HG03521 (cell line): ENCODE data around the gene ADGRL3.
"Not testable (repeated sequence)": the region's sequence is repeated elsewhere in the genome, so short reads cannot be mapped to it uniquely, and the experiment has no call there.

ENCODE experiments used
- ATAC-seq: cut with Tn5 transposase; IDR thresholded peaks from one replicate; pipeline ENCODE4 v1.9.1; 2021; ENCODE audit warnings: mild to moderate bottlenecking, moderate library complexity; ENCODE audit not compliant: unreplicated experiment

The ADGRL3 gene

DNA sequence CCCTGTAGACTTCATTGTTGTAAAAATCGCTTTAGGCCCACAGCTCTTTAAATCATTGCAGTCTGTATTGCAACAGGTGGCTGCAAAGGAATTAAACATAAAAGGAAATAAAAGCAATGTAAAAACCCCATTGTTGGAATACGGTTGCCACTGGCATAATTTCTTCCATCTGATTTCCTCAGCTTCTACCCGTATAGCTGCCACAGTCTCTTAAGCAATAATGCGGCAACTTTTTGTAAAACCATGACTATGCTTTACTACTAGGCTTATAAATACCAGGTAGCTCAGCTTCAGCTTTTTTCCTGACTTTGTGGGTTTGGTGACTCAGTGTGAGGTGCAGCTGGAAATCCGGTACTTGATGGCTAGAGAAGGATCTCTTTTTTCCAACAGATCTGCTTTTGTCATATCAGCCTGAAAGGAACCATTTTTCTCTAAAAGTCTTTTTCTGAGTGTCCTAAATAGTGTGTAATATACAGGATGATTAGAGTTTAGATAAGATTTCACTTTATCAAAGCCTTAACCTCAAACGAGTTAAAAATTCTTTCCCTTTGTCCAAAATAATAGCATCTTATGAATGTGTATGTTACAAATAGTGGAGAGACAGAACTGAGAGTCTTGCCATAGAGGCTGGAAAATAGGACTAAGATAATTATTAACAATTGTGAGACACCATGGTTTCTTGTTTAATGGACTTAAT is 268.0 kb downstream of the ADGRL3 start:
- ATAC-seq, result no peak

- ATAC-seq, result no peak
Observed at GRCh38 chr4:61473306-61473705, 273.2 kb downstream of the ADGRL3 start.

DNA sequence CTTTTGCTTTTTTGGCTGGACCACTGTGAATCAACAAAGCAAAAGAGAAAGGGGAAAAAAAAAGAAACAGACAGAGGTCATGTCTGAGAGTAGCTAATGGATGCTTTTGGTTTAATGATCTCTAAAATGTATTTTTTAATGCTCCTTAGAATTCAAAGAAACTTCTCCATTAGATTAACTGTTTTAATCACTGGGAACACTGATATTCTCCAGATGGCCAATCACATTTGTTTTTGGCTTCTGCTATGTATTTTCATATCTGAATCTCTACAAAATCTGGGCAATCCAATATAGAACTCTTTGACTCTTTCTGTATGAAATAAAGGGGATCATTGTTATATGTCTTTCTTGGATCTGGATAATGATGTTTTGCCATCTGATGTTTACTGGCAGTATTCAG is 278.2 kb downstream of the ADGRL3 start:
- no peak for ATAC-seq

DNA sequence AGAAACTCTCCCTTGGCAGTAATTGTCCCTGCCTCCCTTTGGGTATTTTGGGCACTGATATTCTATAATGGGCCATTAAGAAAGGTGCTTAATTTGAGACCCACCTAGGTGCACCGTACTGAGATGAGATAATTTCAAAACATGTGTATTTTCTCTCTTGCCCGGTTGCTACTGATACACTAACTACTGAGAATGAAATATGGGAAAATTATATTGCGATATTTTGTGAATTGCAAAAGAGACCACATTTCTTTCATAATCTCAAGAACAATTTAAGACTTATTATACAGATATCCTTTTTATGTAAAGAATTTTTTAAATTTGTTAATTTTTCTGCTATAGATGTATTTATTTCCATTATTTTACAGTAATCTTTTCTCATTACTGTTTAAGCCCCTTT is 284.9 kb downstream of the ADGRL3 start:
- no peak for ATAC-seq

GRCh38 chr4:61489927-61490326 is 289.8 kb downstream of the ADGRL3 start:
- no peak for ATAC-seq

DNA sequence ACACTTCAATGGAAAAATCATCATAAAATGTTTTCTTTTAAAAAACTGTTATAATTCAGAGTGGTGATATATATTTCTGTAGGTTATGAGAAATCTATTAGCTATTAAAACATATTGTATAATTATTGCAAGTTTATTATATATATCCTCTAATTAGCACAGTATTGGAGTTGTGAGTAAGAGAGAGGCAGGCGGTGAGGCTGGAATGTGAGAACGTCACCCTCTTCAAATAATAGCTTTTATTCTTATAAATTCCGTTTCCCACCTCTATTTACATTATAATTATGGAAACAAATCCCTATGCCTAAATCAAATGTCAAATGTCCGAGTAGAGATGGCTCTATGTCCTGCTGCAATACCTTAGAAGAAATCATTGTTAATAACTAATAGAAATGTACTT is 292.9 kb downstream of the ADGRL3 start:
- no peak for ATAC-seq

DNA sequence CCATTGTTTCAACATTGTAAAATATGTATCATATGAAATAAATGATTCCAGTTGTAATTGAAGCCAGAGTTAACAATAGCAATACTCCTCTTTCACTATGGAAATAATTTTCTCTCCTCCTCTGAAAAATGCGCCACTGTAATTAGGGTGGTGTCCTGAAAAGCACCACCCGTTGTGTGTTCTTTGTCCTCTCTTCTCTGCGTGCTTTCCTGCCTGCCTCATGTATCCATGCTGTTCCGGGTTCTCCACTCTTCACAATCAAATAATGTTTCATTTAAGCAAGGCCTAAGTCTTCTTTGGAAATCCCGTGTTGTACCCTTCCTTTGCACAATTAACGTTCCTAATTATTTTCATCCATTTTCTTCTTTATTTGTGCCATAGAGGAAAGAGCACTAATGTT is 293.3 kb downstream of the ADGRL3 start:
- ATAC-seq, result no peak

- no peak for ATAC-seq
Observed at GRCh38 chr4:61500883-61501282, 300.8 kb downstream of the ADGRL3 start.

DNA sequence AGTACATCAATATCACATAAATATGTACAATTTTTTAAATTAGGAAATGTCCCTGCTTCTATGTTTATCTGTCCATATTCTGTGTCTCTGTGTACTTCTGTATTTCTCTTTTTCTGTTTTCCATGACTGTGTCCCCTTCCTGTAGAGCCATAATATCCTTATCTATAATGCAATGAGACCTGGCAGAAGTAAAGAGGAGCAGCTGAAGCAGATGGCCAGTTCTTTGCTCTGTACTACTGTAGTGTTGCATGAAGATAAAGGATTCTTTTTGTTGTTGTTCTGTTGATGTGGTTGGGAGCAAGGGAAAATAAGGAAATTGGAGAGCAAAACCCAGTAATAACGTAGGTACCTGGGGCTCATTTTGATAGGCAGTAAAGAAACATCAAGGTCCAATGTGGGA is 301.7 kb downstream of the ADGRL3 start:
- no peak for ATAC-seq

DNA sequence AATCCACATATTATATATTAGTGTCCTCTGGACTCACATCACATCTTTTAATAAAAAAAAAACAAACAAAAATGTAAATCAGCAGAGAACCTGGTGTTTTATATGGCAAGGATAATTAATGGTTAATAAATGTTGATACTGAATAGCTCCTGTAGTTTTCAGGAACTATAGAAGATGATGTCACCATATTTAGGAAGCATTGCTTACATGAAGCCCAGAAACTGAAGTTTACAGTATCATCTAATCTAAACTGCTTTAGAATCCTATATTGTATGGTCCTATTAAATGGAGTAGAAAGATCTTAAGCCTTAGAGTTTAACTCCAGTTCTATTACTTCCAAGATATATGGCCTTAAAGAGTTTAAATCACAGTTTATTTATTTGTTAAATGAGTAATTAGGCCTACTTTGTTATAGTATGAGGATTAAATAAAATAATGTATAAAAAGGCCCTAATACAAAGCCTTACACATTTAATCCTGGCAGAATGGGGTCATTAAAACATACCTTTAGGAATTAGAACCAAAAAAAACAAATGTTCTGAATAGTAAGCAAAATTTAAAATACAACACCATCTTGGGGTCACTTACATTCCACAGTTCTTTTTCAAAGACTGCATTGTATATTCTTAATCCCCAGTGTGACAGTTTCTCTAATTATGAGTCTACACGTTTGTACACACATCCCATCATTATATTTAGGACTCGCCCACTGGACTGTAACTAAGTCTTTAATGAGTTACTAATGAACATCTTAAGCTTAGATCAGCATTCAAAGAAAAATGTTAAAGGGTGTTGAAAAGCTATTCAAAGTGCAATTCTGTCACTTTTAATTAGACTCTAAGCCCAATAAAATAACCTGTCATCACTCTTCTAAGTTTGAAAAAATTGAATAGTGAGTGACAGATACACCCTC is 305.9 kb downstream of the ADGRL3 start:
- ATAC-seq, result no peak

GRCh38 chr4:61507091-61507490 is 307.0 kb downstream of the ADGRL3 start:
- no peak for ATAC-seq

- not testable (repeated sequence) for ATAC-seq
Observed at GRCh38 chr4:61509721-61510241, 309.7 kb downstream of the ADGRL3 start.

- ATAC-seq, result no peak
Observed at GRCh38 chr4:61511716-61512488, 311.8 kb downstream of the ADGRL3 start.

- no peak for ATAC-seq
Observed at GRCh38 chr4:61514991-61515390, 314.9 kb downstream of the ADGRL3 start.

DNA sequence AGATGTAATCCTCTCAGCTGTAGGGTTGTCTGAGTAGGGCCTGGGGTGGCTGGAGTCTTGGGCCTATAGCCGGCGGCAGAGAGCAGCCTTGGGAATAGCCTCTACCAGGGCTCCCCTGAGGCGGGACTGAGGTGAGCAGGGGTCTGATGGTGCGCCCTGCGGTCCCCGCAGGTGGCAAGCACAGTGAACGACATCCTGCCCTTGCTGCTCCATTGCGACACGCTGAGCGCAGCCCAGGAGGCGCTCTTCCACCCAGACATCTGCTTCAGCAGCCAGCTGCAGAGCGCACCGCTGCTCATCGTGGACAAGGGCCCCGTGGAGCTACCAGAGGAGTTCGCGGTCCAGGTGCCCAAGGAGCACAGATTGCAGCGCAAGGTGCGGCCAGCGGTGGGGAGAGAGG is 317.0 kb downstream of the ADGRL3 start:
- ATAC-seq, result no peak

DNA sequence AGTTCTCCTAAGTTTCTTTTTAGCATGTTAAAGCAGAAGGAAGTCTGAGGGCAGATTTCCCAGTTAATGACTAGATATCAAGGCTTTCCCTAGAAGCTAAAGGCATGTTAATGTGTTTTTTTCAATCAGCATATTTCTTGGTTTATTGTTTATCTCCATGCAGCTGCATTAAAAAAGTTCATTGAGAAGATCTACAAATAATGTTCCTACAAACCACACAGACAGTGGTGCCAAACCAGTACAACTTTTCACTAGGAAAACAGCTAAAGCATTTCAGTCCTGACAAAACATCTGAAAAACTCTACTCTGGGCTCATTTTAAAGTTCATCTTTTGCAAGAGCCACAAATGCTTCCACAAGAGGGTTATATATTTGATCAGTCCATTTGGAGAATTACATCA is 320.0 kb downstream of the ADGRL3 start:
- ATAC-seq, result no peak

GRCh38 chr4:61520681-61521160 is 320.6 kb downstream of the ADGRL3 start:
- no peak for ATAC-seq

GRCh38 chr4:61521451-61521850 is 321.3 kb downstream of the ADGRL3 start:
- ATAC-seq, result no peak

GRCh38 chr4:61522312-61522711 is 322.2 kb downstream of the ADGRL3 start:
- no peak for ATAC-seq

- no peak for ATAC-seq
Observed at GRCh38 chr4:61527888-61528287, 327.8 kb downstream of the ADGRL3 start.

DNA sequence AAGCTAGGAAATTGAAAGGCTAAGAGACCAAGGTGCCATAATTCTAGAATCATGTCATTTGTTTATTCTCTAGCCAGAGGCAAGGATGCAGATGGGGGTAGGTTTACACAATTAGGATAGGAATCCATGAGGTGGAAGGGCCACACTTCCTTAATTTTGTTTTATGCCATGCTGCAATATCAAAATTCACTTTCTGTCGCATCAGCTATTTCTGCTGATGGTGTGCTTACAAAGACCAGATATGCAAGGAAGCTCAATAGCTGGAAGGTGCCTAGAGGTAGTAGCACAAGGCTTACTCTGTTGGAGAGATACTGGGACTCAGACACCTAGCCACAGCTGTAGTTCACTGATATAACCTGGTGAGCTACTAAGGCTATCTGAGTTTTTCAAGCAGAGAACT is 328.5 kb downstream of the ADGRL3 start:
- ATAC-seq, result no peak
